Neural cell (in vitro differentiated cells): Measurements from ENCODE around the gene SYT15.

Source experiments
- EZH2 ChIP-seq: fragments of 200-600, 300-800 bp; shearing (Covaris generic), sonication (generic); IDR thresholded peaks from 2 replicates; pipeline ENCODE4 v1.6.1; 2014; ENCODE audit warnings: antibody characterized with exemption, low read length, borderline replicate concordance, mild to moderate bottlenecking; ENCODE audit not compliant: insufficient read depth, poor library complexity, severe bottlenecking
- RAD21 ChIP-seq: fragments of 450-650 bp; conservative IDR thresholded peaks from 2 replicates; pipeline ENCODE4 v1.6.1; 2014; ENCODE audit warnings: antibody characterized with exemption, mild to moderate bottlenecking, moderate library complexity
- TF ChIP-seq, protein P1 (sequence below): fragments of 450-650 bp; IDR thresholded peaks from 2 replicates; pipeline ENCODE4 v1.5.1; 2014; ENCODE audit warnings: antibody characterized with exemption, mild to moderate bottlenecking, moderate library complexity; ENCODE audit not compliant: poor library complexity, severe bottlenecking
- TF ChIP-seq, protein P2 (sequence below): IDR thresholded peaks from 2 replicates; pipeline ENCODE4 v1.6.1; 2012; ENCODE audit warnings: borderline replicate concordance

- TF ChIP-seq EZH2 (no peak), RAD21 (no peak)
- TF ChIP-seq, protein P1, sequence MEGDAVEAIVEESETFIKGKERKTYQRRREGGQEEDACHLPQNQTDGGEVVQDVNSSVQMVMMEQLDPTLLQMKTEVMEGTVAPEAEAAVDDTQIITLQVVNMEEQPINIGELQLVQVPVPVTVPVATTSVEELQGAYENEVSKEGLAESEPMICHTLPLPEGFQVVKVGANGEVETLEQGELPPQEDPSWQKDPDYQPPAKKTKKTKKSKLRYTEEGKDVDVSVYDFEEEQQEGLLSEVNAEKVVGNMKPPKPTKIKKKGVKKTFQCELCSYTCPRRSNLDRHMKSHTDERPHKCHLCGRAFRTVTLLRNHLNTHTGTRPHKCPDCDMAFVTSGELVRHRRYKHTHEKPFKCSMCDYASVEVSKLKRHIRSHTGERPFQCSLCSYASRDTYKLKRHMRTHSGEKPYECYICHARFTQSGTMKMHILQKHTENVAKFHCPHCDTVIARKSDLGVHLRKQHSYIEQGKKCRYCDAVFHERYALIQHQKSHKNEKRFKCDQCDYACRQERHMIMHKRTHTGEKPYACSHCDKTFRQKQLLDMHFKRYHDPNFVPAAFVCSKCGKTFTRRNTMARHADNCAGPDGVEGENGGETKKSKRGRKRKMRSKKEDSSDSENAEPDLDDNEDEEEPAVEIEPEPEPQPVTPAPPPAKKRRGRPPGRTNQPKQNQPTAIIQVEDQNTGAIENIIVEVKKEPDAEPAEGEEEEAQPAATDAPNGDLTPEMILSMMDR = no peak
- TF ChIP-seq, protein P2, sequence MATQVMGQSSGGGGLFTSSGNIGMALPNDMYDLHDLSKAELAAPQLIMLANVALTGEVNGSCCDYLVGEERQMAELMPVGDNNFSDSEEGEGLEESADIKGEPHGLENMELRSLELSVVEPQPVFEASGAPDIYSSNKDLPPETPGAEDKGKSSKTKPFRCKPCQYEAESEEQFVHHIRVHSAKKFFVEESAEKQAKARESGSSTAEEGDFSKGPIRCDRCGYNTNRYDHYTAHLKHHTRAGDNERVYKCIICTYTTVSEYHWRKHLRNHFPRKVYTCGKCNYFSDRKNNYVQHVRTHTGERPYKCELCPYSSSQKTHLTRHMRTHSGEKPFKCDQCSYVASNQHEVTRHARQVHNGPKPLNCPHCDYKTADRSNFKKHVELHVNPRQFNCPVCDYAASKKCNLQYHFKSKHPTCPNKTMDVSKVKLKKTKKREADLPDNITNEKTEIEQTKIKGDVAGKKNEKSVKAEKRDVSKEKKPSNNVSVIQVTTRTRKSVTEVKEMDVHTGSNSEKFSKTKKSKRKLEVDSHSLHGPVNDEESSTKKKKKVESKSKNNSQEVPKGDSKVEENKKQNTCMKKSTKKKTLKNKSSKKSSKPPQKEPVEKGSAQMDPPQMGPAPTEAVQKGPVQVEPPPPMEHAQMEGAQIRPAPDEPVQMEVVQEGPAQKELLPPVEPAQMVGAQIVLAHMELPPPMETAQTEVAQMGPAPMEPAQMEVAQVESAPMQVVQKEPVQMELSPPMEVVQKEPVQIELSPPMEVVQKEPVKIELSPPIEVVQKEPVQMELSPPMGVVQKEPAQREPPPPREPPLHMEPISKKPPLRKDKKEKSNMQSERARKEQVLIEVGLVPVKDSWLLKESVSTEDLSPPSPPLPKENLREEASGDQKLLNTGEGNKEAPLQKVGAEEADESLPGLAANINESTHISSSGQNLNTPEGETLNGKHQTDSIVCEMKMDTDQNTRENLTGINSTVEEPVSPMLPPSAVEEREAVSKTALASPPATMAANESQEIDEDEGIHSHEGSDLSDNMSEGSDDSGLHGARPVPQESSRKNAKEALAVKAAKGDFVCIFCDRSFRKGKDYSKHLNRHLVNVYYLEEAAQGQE = no peak
These were observed 33.7 kb upstream of the SYT15 start for GRCh38 chr10:46544989-46545791.
